ENCODE results near the gene HDLBP.

DNA sequence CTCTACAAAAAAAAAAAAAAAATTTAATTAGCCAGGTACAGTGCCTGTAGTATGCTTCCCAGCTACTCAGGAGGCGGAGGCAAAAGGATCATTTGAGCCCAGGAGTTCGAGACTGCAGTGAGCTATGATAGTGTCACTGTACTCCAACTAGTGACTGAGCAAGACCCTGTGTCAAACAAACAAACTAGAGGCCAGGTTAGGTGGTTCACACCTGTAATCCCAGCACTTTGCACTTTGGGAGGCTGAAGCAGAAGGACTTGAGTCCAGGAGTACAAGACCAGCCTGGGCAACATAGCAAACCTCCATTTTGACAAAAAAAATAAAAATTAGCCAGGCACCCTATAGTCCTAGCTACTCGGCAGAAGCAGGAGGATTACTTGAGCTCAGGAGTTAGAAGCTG, 13.4 kb downstream of the HDLBP start:
- TF ChIP-seq, protein P1, sequence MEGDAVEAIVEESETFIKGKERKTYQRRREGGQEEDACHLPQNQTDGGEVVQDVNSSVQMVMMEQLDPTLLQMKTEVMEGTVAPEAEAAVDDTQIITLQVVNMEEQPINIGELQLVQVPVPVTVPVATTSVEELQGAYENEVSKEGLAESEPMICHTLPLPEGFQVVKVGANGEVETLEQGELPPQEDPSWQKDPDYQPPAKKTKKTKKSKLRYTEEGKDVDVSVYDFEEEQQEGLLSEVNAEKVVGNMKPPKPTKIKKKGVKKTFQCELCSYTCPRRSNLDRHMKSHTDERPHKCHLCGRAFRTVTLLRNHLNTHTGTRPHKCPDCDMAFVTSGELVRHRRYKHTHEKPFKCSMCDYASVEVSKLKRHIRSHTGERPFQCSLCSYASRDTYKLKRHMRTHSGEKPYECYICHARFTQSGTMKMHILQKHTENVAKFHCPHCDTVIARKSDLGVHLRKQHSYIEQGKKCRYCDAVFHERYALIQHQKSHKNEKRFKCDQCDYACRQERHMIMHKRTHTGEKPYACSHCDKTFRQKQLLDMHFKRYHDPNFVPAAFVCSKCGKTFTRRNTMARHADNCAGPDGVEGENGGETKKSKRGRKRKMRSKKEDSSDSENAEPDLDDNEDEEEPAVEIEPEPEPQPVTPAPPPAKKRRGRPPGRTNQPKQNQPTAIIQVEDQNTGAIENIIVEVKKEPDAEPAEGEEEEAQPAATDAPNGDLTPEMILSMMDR (conservative IDR thresholded peaks at IDR 0.05 in 1 of 2, IDR thresholded peaks at IDR 0.05 in 1 of 2; ENCODE audit: extremely low read depth in 1 of 2, insufficient read depth in 1 of 2, low read depth in 1 of 2, low read length in 2 of 2): no peak
- no peak for TF ChIP-seq EZH2 (IDR thresholded peaks at IDR 0.05; ENCODE audit: borderline replicate concordance, low read length)

All from mammary epithelial cell (primary cell).